ENCODE results near the gene WDR91.
A peak's percentile ranks its signal among the peaks of the same experiment; 100 is the strongest.
"Not testable (repeated sequence)": the region's sequence is repeated elsewhere in the genome, so short reads cannot be mapped to it uniquely, and the experiment has no call there.

The WDR91 gene

GRCh38 chr7:135232720-135233119 lies 21.4 kb upstream of the WDR91 start:
- no peak for DNase-seq

DNA sequence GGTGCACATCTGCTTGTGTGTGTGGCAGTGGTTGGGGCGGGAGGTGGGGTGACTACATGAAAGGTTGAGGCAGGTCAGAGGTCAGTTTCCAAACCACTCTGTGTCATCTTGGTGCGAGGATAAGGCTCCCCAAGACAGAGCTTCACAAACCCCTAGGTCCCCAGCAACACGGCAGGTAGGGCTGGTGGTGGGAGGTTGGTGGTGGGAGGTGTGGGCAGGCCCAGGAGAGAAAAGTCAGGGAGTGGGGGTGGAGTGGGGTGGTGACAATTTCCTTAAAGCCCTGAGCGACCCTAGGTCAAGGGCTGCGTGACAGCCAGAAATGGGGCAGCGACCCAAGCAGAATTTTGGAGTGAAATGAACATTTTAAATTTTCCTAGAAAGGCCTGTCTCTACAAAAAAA lies 20.8 kb upstream of the WDR91 start:
- DNase-seq, result no peak

GRCh38 chr7:135231686-135232085 lies 20.4 kb upstream of the WDR91 start:
- DNase-seq, result no peak

GRCh38 chr7:135224027-135224426 lies 12.7 kb upstream of the WDR91 start:
- DNase-seq, result no peak

DNA sequence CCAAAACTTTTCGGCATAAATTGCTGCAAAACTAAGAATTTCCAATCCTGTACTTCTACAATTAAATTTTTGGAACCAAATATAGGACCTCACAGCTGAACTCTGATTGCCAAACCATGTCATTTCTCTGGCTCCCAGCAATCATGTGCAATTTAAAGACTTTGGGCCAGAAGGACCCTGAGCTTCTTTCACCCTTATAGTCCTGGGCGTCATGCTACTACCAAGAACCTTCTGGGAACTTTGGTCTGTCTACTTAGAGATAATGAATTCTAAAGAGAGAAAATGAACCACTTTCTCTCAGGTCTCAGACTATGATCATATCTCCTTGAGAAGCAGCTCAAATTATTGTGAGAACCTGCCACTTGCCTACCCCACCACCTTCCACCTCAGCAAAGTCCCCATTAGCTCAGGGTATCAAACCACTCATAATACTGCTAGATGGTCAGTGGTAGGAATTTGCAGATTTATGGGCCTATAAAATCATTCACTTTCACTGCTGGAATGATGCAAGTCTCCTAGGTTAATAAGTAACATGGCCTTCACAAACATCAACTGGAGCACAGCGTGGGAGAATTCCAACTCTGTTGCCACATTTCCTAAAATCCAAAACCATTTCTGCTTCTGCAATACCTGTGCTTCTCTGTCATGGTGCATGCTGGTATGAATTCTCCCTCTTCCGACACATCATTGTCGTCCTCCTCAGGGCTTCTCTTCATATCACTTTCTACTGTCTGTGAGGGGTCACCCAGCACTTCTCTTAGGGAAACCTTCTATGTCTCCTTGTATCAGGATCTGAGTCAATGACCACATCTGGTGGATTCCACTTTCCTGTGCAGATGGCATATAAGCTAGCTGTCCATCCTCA lies 6.6 kb upstream of the WDR91 start:
- no peak for DNase-seq

GRCh38 chr7:135215698-135216097 lies 4.4 kb upstream of the WDR91 start:
- DNase-seq, result no peak

GRCh38 chr7:135215180-135215579 lies 3.9 kb upstream of the WDR91 start:
- DNase-seq, result no peak

DNA sequence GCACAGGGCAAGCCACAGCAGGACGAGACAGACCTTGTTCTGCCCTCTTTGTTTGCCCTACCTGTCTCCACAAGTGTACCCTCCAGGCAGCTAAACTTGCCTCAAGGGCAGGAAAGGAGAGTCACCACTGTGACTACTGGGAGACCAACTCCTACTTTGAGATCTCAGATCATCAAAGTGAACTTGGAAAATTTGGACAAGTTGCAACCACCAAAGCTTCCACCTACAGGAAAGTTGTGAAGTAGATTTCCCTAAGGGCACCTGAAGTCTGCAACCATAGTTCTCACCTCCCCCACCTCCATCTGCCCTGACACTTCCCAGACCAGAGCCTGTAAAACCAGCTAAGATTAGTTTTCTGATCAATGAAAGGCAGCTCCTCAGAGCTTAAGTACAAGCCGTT lies 2.5 kb upstream of the WDR91 start:
- DNase-seq, result no peak

DNA sequence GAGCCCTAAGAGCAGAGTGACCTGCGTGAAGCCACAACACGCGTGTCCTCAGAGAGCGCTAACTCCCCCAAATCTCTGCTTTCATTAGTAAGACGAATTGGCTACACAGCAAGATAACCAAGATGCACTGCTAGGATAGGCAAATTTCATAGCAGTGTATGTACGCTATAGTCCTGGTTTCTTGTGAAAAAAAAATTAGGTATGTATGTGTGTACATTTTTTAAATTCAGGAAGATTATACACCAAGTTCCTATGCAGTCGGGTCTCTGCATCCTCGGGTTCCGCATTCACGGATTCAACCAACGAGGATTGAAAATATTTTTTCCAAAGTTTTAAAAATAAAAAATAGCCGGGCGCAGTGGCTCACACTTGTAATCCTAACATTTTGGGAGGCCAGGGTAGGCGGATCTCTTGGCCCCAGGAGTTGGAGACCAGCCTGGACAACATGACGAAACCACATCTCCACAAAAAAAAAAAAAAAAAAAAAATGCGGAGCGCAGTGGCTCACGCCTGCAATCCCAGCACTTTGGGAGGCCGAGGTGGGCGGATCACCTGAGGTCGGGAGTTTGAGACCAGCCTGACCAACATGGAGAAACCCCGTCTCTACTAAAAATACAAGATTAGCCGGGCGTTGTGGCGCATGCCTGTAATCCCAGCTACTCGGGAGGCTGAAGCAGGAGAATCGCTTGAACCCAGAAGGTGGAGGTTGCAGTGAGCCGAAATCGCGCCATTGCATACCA lies 790 bp upstream of the WDR91 start:
- DNase-seq, result not testable (repeated sequence)

DNA sequence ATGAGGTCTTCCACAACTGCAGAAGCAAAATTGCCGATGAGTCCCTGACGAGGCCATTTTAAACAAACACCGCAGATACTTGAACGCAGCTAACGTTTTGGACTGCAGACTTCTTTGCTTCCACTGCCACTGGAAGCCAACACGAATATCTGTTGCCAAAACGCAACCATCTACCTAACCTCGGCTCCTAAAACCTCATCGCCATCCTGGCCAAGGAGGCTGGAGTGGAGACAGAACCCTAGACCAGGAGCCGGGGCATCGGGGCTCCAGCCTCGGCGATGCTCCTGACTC lies 493 bp downstream of the WDR91 start:
- DNase-seq, result no peak

DNA sequence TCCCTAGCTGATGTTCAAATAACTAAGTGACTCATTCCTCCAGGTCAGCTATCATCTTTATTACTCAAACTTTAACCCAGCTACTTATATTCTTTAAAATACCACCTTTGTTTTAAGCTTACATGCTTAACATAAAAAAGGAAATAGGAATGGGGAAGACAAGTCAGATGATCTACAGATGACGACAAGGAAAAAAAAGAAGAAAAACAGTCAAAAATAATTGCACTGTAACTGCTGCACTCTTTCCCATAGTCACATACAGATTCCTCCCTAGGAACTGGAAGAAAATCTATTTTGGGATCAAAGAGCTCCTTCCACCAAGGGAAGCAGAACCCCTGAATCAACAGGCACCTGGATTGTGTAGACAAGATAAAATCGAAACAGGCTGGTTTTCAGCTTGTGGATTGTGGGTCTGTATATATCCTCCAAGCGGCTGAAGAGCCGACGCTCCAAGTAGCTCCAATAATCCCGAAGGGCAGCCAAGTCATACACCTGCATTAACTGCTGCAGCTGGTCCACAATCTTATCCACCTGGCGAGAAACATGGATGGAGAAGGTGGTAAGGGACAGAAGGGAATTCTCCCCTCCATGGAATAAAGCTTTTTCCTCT lies 2.0 kb downstream of the WDR91 start:
- no peak for DNase-seq

- no peak for DNase-seq
Observed at GRCh38 chr7:135208102-135208793, 3.1 kb downstream of the WDR91 start.

DNA sequence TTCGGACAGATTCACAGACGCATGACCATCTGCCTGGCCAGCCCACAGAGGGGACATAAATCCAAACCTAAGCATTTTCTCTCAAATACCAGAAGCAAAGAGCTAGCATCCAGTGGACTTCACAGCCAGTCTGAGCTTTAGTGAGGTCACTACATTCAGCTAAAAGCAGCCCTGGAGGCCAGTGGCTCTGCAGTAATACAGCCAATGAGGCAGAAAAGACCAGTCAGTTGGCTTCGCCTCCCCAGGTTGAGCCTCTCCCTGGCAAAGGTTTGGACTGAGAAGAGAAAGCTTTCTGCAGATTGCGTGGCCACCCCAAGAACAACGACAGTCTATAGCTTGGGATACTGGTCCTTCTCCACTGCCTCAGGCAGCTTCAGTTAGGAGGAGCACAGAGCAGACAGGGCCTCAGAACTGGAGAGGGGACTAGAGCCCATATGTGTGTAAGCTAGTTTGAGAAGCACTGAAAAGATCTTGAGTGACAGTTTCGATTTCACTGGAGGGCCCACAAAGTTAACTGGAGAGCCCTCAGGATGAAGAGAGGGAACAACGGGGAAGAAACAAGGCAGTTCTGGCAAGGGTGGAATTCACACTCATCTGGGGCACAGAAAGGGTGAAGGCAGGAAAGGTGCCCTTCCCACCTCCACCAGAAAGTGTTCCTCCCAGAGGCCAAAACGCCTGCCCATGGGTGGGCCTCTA lies 3.8 kb downstream of the WDR91 start:
- DNase-seq, result no peak

- DNase-seq, result no peak
Observed at GRCh38 chr7:135206941-135207391, 4.4 kb downstream of the WDR91 start.

- no peak for DNase-seq
Observed at GRCh38 chr7:135205850-135206249, 5.5 kb downstream of the WDR91 start.

GRCh38 chr7:135204876-135205275 lies 6.5 kb downstream of the WDR91 start:
- DNase-seq, result no peak

DNA sequence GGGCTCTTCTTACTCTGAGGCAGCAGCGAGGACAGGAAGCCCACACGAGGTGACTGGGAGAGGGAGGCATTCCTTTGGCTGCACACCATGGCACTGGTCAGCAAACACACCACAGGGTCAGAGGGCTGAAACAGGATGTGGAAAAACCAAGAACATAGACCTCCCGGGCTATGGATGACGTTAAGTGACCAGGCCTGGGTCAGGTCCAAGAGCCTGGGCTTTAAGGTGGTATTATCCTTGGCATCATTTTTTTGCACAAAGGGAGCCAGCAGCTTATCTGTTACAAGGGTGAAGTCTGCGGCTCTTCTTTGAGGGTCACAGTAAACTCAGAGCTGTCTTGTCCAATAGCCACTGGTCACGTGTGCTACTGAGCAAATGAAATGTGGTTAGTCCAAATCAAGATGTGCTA lies 7.0 kb downstream of the WDR91 start:
- DNase-seq, result no peak

- no peak for DNase-seq
Observed at GRCh38 chr7:135201350-135201749, 10.0 kb downstream of the WDR91 start.

GRCh38 chr7:135200821-135201331 lies 10.4 kb downstream of the WDR91 start:
- DNase-seq, result peak; percentile 20

GRCh38 chr7:135199439-135199838 lies 11.9 kb downstream of the WDR91 start:
- no peak for DNase-seq

GRCh38 chr7:135197906-135198655 lies 13.2 kb downstream of the WDR91 start:
- no peak for DNase-seq

- DNase-seq, result no peak
Observed at GRCh38 chr7:135197343-135197742, 14.0 kb downstream of the WDR91 start.

All from NCI-H2107 (cell line).